Suprapubic skin (tissue), 3 donors: ENCODE measurements around the gene LPP.

Source experiments
- CTCF ChIP-seq, 2 donors: fragments of 200-600 bp in 1 of 2; fragments of 450-650 bp in 1 of 2; sonication (generic) in 1 of 2; IDR thresholded peaks; one replicate each; pipeline ENCODE4 v1.5.1; 2016 to 2019; ENCODE audit warnings: antibody characterized with exemption in 2 of 2, mild to moderate bottlenecking in 1 of 2, moderate library complexity in 1 of 2
- POLR2A ChIP-seq, 2 donors: fragments of 450-650 bp; IDR thresholded peaks; one replicate each; pipeline ENCODE4 v1.6.1; 2017; ENCODE audit warnings: antibody characterized with exemption in 2 of 2, mild to moderate bottlenecking in 2 of 2, moderate library complexity in 2 of 2

- TF ChIP-seq CTCF (IDR thresholded peaks at IDR 0.05) (no peak), POLR2A (IDR thresholded peaks at IDR 0.05) (peak in 1 of 2 donors; percentile 52)
Observed at GRCh38 chr3:188154014-188154808, at the start of gene LPP.
